Measurements from ENCODE around the gene AKAP6. TPM values are rescaled to one million over a fixed set of nuclear protein-coding genes. Genes with fewer than 3 reads are reported as not detected.

AKAP6 gene
- total RNA-seq, 1 experiment from 2014 or later, result 2.0 TPM

DNA sequence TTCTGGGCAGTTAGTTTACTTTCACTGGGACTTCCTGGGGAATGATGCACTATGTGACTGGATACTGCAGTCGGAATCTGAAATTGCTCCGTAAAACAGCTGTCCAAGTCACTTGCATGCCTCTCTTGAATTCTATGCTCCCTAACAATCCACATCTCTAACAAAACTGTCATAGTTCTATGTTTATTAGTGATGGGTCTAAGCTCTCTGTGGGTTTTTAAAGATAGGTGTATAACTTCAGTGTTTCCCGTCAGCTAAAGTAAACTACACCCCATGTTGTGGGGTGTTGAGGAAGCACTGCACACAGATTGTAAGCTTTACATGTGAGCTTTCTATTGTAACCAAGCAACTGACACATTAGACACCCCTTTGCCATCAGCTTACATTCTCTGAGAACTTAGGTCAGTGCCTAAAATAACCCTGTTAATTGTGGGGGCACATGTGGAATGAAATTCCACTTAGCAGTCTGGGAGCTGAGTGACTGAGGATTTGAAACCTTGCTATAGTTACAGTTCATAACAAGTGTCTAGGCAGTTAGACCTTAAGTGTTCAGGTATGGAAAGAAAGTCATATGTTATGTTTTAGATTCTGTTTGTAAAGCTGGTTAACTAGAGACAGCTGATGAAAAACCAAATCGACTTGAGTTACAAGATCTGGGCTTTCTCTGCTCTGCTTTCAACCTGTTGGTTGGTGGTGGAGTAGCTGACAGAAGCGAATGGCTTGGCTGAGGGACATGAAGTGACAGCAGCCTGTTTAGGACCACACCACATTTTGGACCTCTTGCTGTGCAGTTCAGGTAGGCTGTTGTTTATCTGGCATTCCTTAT, 165.7 kb downstream of the AKAP6 start:
- no peak for DNase-seq (ENCODE audit: low read depth)
- in situ Hi-C loops (cut with HindIII; ENCODE audit: low pct_unique_long_range_greater_than_20kb, low sequenced_read_pairs), result no loop called here

DNA sequence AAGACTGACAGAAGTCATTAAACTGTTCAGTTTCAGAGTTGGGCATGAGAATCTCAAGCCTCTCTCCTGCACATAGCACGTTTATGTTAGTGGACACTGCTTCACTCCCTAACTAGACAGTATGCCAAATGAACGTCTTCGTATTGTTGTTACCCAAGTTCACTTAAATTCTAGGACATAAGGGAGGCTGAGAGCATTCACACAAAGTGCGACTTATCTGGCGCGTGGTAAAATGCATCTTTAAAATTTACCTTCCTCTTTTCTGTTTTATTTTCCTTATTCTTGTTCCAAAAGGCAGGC, 166.3 kb downstream of the AKAP6 start:
- in situ Hi-C loops (cut with HindIII; ENCODE audit: low pct_unique_long_range_greater_than_20kb, low sequenced_read_pairs), result no loop called here
- DNase-seq (ENCODE audit: low read depth), result no peak

DNA sequence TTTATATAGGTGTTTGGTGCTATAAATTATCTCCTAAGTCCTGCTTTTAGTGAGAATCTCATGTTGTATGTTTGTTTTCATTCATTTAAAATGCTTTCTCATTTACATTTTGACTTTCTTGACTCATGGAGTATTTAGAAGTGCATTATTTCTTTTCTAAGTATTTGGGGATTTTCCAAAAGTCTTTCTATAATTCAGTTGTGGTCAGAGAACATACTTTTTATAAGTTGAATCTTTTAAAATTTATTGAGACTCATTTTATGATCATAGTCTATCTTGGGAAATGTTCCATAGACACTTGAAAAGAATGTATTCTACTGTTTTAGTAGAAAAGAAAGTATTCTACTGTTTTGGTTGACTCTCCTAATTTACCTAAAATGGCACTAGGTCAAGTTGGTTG, 168.2 kb downstream of the AKAP6 start:
- DNase-seq (ENCODE audit: low read depth), result no peak
- in situ Hi-C loops (cut with HindIII; ENCODE audit: low pct_unique_long_range_greater_than_20kb, low sequenced_read_pairs), result no loop called here

DNA sequence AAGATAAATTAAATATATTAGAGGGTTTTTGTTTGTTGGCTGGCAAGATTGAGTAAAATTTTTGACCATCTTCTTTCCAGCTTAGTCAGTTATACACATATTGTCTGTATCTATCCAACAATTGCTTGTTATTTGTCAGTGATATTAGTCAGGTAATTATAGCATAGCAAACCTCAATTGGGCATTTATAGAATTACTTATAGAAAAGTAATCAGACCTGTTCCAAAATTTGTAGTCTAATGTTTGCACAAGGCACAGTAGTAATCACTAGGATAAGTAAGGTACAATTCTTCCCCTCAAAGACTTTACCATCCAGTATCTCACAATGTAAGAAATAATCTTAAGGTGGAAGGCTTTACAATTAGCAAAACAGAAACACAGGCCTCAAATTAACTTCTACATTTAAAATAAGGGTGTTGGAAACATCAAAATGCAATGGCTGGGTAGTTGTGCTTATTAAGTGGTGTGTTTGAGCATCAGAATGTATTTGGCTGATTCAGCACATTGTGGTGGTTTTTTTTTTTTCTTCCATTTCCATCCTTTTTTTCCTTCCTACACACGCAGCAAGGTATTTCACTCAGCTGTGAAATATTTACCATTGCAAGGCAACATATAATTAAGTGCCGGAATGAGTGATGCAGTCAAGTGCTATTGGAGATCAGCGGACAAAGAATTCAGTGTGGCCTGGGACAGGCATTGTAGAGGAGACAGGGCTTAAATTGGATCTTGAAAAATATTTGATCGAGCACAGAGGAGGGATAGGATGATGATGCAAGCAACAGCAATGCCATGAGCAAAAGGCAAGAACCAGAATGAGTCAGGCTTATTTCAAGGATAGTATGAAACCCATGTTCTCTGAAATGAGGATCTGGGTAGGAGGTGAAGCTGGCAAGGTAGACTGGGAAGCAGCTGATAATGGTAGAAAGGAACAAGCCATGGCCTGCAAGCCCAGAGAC, 178.2 kb downstream of the AKAP6 start:
- in situ Hi-C loops (cut with HindIII; ENCODE audit: low pct_unique_long_range_greater_than_20kb, low sequenced_read_pairs), result no loop called here
- peak; percentile 6 for DNase-seq (ENCODE audit: low read depth)

DNA sequence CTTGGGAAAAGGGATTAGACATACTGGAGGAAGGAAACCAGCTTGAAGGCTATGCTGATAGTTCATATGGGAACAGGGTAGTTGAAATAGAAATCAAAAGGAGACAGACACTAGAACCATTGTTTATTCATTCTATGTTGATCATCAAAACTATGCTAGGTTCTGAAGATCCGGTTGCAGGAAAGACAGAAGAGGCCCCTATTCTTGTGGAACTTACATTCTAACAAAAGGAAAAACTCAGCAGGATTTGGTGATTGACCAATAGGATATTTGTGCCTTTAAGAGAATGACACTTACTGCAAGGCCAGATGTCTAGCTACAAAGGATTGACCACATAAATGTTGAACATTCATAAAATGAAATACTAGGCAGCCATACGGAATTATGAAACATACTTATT, 179.2 kb downstream of the AKAP6 start:
- no peak for DNase-seq (ENCODE audit: low read depth)
- in situ Hi-C loops (cut with HindIII; ENCODE audit: low pct_unique_long_range_greater_than_20kb, low sequenced_read_pairs), result no loop called here

DNA sequence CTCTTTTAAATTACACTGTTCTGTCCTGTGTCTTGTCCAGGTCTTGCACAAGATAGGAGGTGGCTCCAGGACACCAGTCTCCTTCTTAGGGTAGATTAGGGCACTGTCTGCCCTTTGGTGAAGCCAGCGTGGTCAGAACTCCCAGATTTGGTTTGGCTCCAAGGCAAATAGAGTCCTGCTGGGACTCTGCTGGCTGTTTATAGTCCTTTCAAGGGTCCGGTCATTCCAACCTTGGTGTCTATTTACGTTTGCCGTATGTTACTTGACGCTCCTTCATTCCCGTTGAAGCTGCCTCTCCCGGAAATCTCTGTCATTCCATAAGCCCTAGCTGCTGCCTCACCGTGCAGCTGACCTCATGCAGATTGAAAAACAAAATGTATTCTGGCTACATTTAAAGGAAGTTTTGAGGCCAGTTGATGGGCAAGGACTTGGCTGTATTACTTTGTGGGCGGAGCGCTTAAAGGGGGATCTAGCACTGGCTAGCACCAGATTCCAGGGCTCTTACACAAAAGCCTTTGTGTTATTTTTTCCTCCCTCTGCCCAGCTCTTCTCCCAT, 180.6 kb downstream of the AKAP6 start:
- DNase-seq (ENCODE audit: low read depth), result peak; percentile 84
- in situ Hi-C loops (cut with HindIII; ENCODE audit: low pct_unique_long_range_greater_than_20kb, low sequenced_read_pairs), result no loop called here

DNA sequence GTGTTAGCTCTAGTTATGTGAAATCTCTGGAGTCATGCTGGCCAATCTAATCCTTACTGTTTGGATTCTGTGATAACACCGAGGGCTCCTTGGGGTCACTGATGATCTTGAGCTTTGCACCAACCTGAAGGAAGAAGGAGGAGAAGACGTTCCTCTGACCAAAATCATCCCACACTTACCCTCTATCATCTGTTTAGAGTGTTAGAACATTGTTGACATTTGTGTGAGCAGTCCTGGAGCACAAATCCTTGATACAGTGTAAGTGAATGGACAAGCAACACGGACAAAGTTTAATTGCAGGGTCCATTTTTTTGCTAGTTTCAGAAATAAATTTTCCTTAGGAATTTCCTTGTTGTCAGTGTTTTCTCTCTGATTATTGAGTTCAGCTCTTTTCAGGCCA, 181.7 kb downstream of the AKAP6 start:
- in situ Hi-C loops (cut with HindIII; ENCODE audit: low pct_unique_long_range_greater_than_20kb, low sequenced_read_pairs), result no loop called here
- no peak for DNase-seq (ENCODE audit: low read depth)

DNA sequence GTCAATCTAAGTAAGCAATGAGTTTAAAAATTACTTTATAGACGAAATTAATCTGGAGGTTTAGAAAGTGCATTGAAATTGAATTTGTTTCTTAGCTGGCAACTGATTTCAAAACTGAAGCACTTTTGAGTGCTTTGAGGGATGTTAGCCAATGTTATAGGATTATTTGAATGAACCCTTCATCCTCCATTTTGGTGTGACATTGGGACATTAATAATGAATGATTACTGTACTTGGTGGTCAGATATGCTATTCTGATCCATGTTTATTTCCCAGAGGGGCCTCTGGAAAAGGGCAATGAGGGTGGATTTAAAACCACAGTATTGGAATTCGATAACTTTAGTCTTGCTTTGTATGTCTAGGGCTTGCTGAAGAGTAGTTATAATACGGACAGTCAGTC, 183.2 kb downstream of the AKAP6 start:
- in situ Hi-C loops (cut with HindIII; ENCODE audit: low pct_unique_long_range_greater_than_20kb, low sequenced_read_pairs), result no loop called here
- no peak for DNase-seq (ENCODE audit: low read depth)

DNA sequence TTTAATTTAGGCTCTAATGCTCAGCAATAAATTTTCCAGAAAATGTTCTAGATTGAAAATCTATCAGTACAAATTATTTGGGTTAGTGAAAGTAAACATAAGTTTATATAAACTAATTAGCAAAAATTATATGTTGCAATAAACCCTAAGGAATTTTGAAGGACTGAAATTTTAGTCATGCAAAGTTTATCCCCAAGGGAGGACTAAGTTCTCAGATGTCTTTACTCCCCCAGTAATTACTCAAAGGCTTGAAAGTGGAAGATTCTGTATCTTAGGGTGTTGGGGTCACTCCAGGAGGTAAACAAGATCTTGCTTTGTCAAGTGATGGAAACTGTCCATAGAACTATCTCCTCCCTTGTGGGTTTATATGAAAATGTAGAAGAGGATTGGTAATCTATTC, 183.7 kb downstream of the AKAP6 start:
- in situ Hi-C loops (cut with HindIII; ENCODE audit: low pct_unique_long_range_greater_than_20kb, low sequenced_read_pairs), result no loop called here
- no peak for DNase-seq (ENCODE audit: low read depth)

DNA sequence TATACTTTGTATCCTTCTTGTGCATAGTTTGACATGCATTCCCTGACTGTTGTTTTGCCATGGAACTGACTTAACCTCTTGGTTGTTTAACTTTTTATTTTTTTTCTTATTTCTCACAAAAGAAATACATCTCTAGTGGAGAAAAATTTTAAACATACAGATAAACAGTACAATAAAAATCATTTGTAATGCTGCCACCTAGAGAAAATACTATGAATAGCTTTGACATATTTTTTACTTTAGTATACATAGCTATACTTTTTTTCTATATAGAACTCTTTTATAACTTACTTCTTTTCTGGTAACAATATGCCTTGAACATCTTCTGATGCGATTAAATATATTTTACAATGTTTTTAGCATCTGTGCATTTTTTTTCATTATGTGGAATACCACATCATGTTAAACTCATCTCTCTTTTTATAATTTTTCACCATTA, 184.5 kb downstream of the AKAP6 start:
- in situ Hi-C loops (cut with HindIII; ENCODE audit: low pct_unique_long_range_greater_than_20kb, low sequenced_read_pairs), result no loop called here
- DNase-seq (ENCODE audit: low read depth), result peak; percentile 5

DNA sequence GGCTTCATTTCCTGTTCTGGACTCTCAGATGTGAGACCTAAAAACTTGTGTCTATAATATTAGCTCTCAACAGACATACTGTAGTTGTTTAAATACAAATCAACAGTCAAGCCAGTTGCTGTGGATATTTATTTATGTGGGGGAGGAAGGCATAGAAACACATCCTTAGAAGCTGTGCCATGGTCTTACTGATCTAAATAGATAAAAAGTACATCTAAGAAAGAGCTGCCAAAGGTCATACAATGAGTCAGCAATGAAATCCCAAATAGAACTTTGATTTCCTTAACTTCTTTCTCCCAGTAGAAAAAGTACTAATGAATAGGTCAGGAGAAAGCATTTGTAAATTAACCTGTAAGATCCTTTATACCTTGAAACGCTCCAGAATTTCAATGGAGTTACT, 185.1 kb downstream of the AKAP6 start:
- in situ Hi-C loops (cut with HindIII; ENCODE audit: low pct_unique_long_range_greater_than_20kb, low sequenced_read_pairs), result no loop called here
- DNase-seq (ENCODE audit: low read depth), result peak; percentile 16

DNA sequence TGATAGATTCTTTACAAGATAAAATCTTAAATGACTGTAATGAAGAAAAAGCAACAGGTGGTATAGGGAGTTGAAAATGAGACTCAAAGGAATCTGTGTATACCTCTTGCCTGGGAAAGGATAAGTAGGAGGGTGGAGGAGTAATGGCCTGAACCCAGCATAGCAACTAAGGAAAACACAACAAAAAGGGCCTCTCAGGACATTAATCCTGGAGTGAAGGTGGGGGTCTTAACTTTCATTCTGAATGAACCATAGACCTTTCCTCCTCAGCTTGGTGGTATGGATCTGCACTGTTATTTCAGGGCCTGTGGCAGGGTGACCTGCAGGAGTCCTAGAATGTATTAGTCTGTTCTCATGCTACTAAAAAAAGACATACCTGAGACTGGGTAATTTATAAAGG, 185.6 kb downstream of the AKAP6 start:
- in situ Hi-C loops (cut with HindIII; ENCODE audit: low pct_unique_long_range_greater_than_20kb, low sequenced_read_pairs), result no loop called here

DNA sequence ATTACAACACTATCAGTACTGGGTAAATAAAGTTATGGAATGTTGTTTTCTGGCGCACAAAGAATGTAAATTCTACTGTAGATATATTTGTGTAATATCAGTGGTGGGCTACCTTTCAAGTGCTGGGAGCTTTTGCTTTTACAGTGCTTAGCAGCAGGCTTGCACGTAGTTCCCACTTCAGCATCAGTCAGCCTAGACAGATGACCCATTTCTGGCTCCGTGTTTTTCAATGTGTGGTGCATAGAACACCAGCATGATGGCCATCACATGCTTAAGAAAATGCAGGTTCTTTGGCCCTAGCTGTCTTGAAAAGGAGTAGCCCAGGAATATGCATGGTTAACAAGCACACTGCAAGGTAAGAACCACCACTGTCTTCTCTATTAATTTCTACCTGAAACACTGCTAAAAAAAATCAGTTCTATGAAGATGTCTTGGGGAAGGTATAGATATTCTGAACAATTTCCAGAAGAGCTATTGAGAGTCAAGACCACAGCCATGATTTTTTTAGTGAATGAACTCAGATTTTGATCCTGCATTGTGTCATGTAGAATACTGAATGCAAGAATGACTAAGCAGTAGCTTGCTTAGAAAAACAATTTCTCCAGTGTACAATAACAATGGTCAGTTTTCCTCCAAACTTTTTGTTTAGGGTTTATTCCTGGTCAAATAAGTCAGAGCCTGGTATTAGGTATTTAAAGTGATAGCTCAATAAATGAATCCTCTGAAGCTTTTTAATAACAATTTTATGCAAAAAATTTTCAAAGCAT, 195.7 kb downstream of the AKAP6 start:
- in situ Hi-C loops (cut with HindIII; ENCODE audit: low pct_unique_long_range_greater_than_20kb, low sequenced_read_pairs), result no loop called here
- DNase-seq (ENCODE audit: low read depth), result peak; percentile 28

More for the DNA sequence above, 185.6 kb downstream of the AKAP6 start:
- no peak for DNase-seq (ENCODE audit: low read depth)

DNA sequence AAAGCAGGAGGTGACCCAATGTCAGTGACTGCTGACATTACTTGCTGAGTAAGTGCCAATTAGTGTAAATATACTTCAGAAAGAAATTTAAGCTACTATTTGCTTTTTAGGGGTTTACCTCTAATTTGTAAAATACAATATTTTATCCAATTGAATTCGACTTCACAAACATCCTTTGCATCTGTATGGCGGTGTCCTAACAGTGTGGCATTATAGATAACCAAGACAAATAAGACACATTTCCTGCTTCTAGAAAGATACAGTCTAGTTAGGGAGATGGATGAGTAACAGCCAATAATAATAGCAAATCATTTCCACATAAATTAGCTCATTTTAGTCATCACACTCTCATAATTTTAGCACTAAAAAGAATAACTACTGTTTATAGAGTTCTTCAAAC, 196.5 kb downstream of the AKAP6 start:
- in situ Hi-C loops (cut with HindIII; ENCODE audit: low pct_unique_long_range_greater_than_20kb, low sequenced_read_pairs), result no loop called here
- DNase-seq (ENCODE audit: low read depth), result no peak

DNA sequence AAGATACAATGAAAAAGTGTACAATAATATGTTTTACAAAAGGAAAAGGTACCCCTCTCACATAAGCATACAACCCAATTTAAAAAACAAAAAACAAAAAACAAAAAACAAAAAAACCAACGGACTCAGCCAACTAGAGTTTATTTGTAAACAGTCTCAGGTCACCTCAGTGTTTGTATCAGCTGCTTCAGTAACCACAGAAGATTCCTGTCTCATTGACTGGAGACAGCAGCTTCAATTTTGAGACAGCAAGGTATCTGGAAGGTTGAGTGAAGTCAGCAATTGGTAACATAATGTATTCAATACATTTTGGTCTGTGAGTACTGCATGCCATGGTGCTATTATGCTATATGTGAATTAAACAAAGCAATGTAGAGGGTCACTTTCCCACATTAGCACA, 201.7 kb downstream of the AKAP6 start:
- no peak for DNase-seq (ENCODE audit: low read depth)
- in situ Hi-C loops (cut with HindIII; ENCODE audit: low pct_unique_long_range_greater_than_20kb, low sequenced_read_pairs), result no loop called here

DNA sequence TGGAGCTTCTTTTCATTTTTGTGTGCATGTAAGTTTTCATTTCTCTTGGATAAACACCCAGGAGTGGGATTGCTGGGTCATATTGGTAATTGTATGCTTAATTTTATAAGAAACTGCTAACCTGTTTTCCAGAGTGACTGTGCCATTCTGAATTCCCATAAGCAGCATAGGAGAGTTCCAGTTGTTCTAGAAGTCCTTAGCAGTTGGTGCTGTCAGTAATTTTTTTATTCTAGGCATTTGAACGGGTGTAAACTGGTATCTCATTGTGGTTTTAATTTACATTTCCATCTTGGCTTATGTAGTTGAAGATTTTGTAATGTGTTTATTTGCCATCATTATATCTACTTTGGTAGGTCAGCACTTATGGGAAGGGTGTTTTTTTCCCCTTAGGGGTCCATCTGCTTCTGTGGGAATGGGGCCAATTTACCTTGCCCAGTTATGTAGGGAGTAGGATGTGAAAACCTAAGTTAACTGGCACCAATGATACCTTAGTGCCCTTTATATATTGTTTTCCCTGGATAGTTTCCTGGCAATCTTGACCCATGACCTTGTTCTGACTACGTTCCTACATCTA, 202.9 kb downstream of the AKAP6 start:
- in situ Hi-C loops (cut with HindIII; ENCODE audit: low pct_unique_long_range_greater_than_20kb, low sequenced_read_pairs), result no loop called here
- no peak for DNase-seq (ENCODE audit: low read depth)

DNA sequence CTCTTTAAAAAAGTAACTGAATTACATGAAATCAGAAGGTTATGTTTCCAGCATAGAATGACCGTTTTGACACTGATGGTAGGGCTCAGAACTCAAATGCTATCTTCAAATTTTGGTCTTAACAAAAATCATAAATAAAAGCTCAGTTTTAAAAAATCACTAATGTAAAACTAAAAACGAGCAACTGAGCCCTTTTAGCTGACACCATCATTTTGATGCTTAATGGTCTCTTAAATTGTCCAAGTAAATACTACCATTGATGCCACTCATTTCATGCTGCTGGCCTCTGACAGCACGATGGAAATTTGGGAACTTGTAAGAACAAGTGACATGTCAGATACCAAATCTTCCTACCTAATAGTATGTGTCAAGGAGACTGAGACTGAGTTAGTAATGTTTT, 205.0 kb downstream of the AKAP6 start:
- in situ Hi-C loops (cut with HindIII; ENCODE audit: low pct_unique_long_range_greater_than_20kb, low sequenced_read_pairs), result no loop called here

DNA sequence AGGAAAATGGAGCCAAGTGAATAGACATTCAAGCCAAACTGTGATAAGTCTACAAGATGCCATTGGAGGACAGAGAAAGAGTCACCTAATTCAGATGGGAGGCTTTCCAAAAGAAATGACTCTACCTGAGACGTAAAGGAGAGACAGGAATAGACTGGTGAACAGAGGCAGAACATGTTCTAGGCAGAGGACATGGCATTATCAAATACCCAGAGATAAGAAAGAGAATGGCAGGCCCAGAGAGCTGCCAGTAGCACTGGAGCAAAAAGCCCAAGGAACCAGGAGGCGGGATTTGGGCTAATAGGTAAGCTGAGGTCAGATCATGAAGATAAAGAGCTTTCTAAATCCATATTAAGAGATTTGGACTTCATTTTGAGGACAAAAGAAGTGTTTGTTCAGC, 207.1 kb downstream of the AKAP6 start:
- in situ Hi-C loops (cut with HindIII; ENCODE audit: low pct_unique_long_range_greater_than_20kb, low sequenced_read_pairs), result no loop called here
- no peak for DNase-seq (ENCODE audit: low read depth)

More for the DNA sequence above, 205.0 kb downstream of the AKAP6 start:
- no peak for DNase-seq (ENCODE audit: low read depth)

Measured in Caki2 (cell line).